K562 (cell line): ENCODE results near the gene PRIM1. TPM values are rescaled to one million over a fixed set of nuclear protein-coding genes. Genes with fewer than 3 reads are reported as not detected.

Experiments used
- MGA ChIP-seq: fragments of 450-650 bp; IDR thresholded peaks from 2 replicates; pipeline ENCODE4 v1.6.1; 2016; ENCODE audit warnings: mild to moderate bottlenecking, moderate library complexity
- SETDB1 ChIP-seq: IDR thresholded peaks from one replicate; pipeline ENCODE4 v1.6.1; 2012; ENCODE audit warnings: low read length, control low read depth, inconsistent platforms
- SRSF9 ChIP-seq: fragments of 200-400 bp; formaldehyde crosslinking; IDR thresholded peaks from 2 replicates; pipeline ENCODE4 v1.6.1; 2017; ENCODE audit warnings: low read depth, low read length, borderline replicate concordance
- TEAD2 ChIP-seq: fragments of 450-650 bp; IDR thresholded peaks from 2 replicates; pipeline ENCODE4 v1.6.1; 2016; ENCODE audit warnings: missing genetic modification characterization, control low read depth, missing compliant biosample characterization
- polyA plus RNA-seq, 8 experiments: library from polyadenylated mRNA; depleted of rRNA in 4 of 8; stranded (reverse) in 5 of 8; unstranded in 3 of 8; fragments of >200 nt; fragmentation: Nextera tagmentation in 2 of 8; fragmentation: Illumina TruSeq in 1 of 8; extraction: Ambion mirVana in 2 of 8; extraction: Trizol in 1 of 8; gene quantifications; 2 replicates each; pipeline versions ENCODE4 v1.2.1 to v1.2.3, GENCODE V29; 2011 to 2014; ENCODE audit warnings: inconsistent platforms in 1 of 8, missing spikeins in 1 of 8
- total RNA-seq, 7 experiments: library from RNA; depleted of rRNA in 6 of 7; stranded (reverse); fragments of >200 nt in 6 of 7; fragmentation: Illumina TruSeq in 2 of 7; extraction: Trizol in 2 of 7; gene quantifications; 2 replicates each; pipeline versions ENCODE4 v1.2.1 to v1.2.3, GENCODE V29; 2011 to 2021; ENCODE audit warnings: low replicate concordance in 1 of 7

The PRIM1 gene
- total and polyA plus RNA-seq, 9 of the 15 experiments (the other 6 are each of a cell fraction or from before 2014, with no cell fraction given) = 67.2 to 179 (median 140) TPM

GRCh38 chr12:56694161-56694560 lies 58.0 kb downstream of the PRIM1 start (continued):
- TF ChIP-seq MGA (no peak), SRSF9 (no peak), SETDB1 (no peak), TEAD2 (tag) (no peak)
